Psoas muscle (tissue), 8 donors: ENCODE measurements around the gene TMEM79. TPM values are rescaled to one million over a fixed set of nuclear protein-coding genes. Genes with fewer than 3 reads are reported as not detected.

Experiments used
- ATAC-seq, 4 donors: fragments of 200-7000 bp; cut with Tn5 transposase; one replicate each; pipeline ENCODE4 v1.9.1; 2020; ENCODE audit warnings: moderate library complexity in 3 of 4, mild to moderate bottlenecking in 2 of 4
- DNase-seq, 2 donors: peaks; one replicate each; pipeline ENCODE4 v3.0.0-alpha.2; 2020
- H3K27ac ChIP-seq: fragments of 200-600 bp; one replicate; pipeline ENCODE4 v1.8.0; 2022
- H3K27me3 ChIP-seq, 3 donors: fragments of 200-600 bp in 1 of 3; one replicate each; pipeline versions ENCODE4 v1.6.1 to v1.8.0; 2013 to 2022; ENCODE audit warnings: low read length in 2 of 3, mild to moderate bottlenecking in 2 of 3, moderate library complexity in 1 of 3; ENCODE audit not compliant: insufficient read depth in 3 of 3
- H3K36me3 ChIP-seq, 2 donors: fragments of 200-600 bp in 1 of 2; one replicate each; pipeline versions ENCODE4 v1.6.1 to v1.8.0; 2013 to 2022; ENCODE audit warnings: low read depth in 1 of 2, mild to moderate bottlenecking in 1 of 2, moderate library complexity in 1 of 2; ENCODE audit not compliant: insufficient read depth in 1 of 2
- H3K4me1 ChIP-seq: fragments of 200-600 bp; one replicate; pipeline ENCODE4 v1.8.0; 2022
- H3K4me3 ChIP-seq: fragments of 200-600 bp; one replicate; pipeline ENCODE4 v1.8.0; 2022; ENCODE audit warnings: mild to moderate bottlenecking
- H3K9me3 ChIP-seq: fragments of 200-600 bp; one replicate; pipeline ENCODE4 v1.8.0; 2022
- CTCF ChIP-seq: fragments of 200-600 bp; IDR thresholded peaks from one replicate; pipeline ENCODE4 v1.8.0; 2022; ENCODE audit warnings: antibody characterized with exemption
- WGBS, 3 donors: extraction: QIAGEN DNeasy Blood & Tissue Kit; methylation state at CpG; one replicate each; pipeline versions ENCODE4 v1.1.6 to v1.1.7; 2013; 5-methylcytosine and 5-hydroxymethylcytosine counted together
- intact Hi-C, 2 donors: fragments of 100-400 bp; cut with DNase I; formaldehyde crosslinking; loops; one replicate each; pipeline versions ENCODE4 v1.11.0 to v1.14.2; 2022
- polyA plus RNA-seq, 3 donors: library from polyadenylated mRNA; stranded (reverse); fragments of 200-250 nt; gene quantifications; one replicate each; pipeline ENCODE4 v1.2.3, GENCODE V29; 2013
- total RNA-seq, 4 donors: library from RNA; stranded (reverse); fragmentation: NEBNext Ultra II Directional in 2 of 4; extraction: Animal tissue kit (Norgen Biotek cat#: 25700) in 2 of 4; gene quantifications; one replicate each; pipeline versions ENCODE4 v1.2.1 to v1.2.4, GENCODE V29; 2021 to 2023
- donor health status: healthy with polysubstance abuse.
- donor health status: DM: no; HTN: no; CAD: no; lungs with moderate emphysema.
- donor health status: Bipolar disorder and iron deficiency.
- donor health status: healthy.
- donor health status: DM: yes; HTN: yes; CAD: no.
- donor health status: DM: no; HTN: no; CAD: no.
- donor health status: DM: no; HTN: no; CAD: no.
- donor health status: DM: yes; HTN: yes; CAD: no.

TMEM79 gene
- total and polyA plus RNA-seq, 7 donors, result 0.69 to 3.6 (median 0.99) TPM

- WGBS, 3 donors, result 1 to 4% (median 3%) methylated on average over 55 to 69 of the region's 69 CpGs
- intact Hi-C loops, result no loop called here
- Histone ChIP-seq H3K9me3 (no peaks in the 10 kb centered on the region), H3K4me1 (peaks cover 9% of the 10 kb centered on the region), H3K27ac (no peak overlapping the region), H3K36me3 (peaks cover 0 to 32% of the 10 kb centered on the region in 2 donors), H3K4me3 (peak overlapping the region; percentile 52), H3K27me3 (peaks cover 0 to 17% (median 10%) of the 10 kb centered on the region in 3 donors)
- TF ChIP-seq CTCF, result no peak
- peak; percentile 5 to 23 (median 15) for ATAC-seq
- peak in 1 of 2 donors; percentile 30 for DNase-seq
These were observed 38.5 kb upstream of the TMEM79 start for GRCh38 chr1:156245451-156246232.

GRCh38 chr1:156246241-156246780, 37.8 kb upstream of the TMEM79 start:
- intact Hi-C loops, result no loop called here

GRCh38 chr1:156246781-156247459, 37.2 kb upstream of the TMEM79 start:
- TF ChIP-seq CTCF, result no peak
- H3K36me3 ChIP-seq, result peaks cover 0 to 37% of the 10 kb centered on the region in 2 donors
- H3K27ac ChIP-seq, result no peak overlapping the region
- WGBS, 3 donors, result 29 to 34% (median 34%) methylated on average over 15 to 16 of the region's 16 CpGs
- H3K9me3 ChIP-seq, result no peaks in the 10 kb centered on the region
- H3K27me3 ChIP-seq, result peaks cover 0 to 17% (median 10%) of the 10 kb centered on the region in 3 donors
- ATAC-seq (peak; percentile 41 to 74 (median 65)), DNase-seq (peak; percentile 53 to 72)
- intact Hi-C loops, result no loop called here
- peaks cover 9% of the 10 kb centered on the region for H3K4me1 ChIP-seq
- H3K4me3 ChIP-seq, result no peak overlapping the region

More at GRCh38 chr1:156246241-156246780, 37.8 kb upstream of the TMEM79 start:
- Histone ChIP-seq H3K4me3 (peak overlapping the region; percentile 52), H3K4me1 (peaks cover 9% of the 10 kb centered on the region), H3K36me3 (peaks cover 0 to 32% of the 10 kb centered on the region in 2 donors), H3K9me3 (no peaks in the 10 kb centered on the region), H3K27ac (no peak overlapping the region), H3K27me3 (peaks cover 0 to 17% (median 10%) of the 10 kb centered on the region in 3 donors)
- no peak for TF ChIP-seq CTCF
- DNase-seq (no peak), ATAC-seq (no peak)
- WGBS, 3 donors, result 39 to 58% (median 46%) methylated on average over 9 to 10 of the region's 10 CpGs

- 28 to 41% (median 29%) methylated on average over 14 to 16 of the region's 16 CpGs for WGBS, 3 donors
- no peak for TF ChIP-seq CTCF
- Histone ChIP-seq H3K4me1 (peaks cover 9% of the 10 kb centered on the region), H3K27me3 (peaks cover 0 to 17% (median 10%) of the 10 kb centered on the region in 3 donors), H3K4me3 (no peak within 1 kb of the TSS), H3K36me3 (peaks cover 0 to 40% of the 10 kb centered on the region in 2 donors), H3K9me3 (no peaks in the 10 kb centered on the region), H3K27ac (no peak within 1 kb of the TSS)
- ATAC-seq, result peak in 3 of 4 donors; percentile 12 to 41 (median 38)
- DNase-seq, result peak; percentile 26 to 29
- intact Hi-C loops, result no loop called here
These were observed 36.4 kb upstream of the TMEM79 start, which contains the start of gene PAQR6 for GRCh38 chr1:156247460-156248322. Gene PAQR6, minus strand, starts transcription at chr1:156248056. Its CDS starts 1,325 bp downstream, at chr1:156246731.
